H1 (cell line): ENCODE results near the gene ACAP3. TPM values are rescaled to one million over a fixed set of nuclear protein-coding genes. Genes with fewer than 3 reads are reported as not detected.

ENCODE experiments used
- CTCF ChIA-PET: fragments of 300-600 bp; sonication (Branson Sonifier 250); formaldehyde crosslinking; loops from one replicate; lab custom pipeline; 2021; ENCODE audit not compliant: partially characterized antibody; lab: Charles Lee
- POLR2A ChIA-PET: fragments of 300-600 bp; sonication (Branson Sonifier 250); formaldehyde crosslinking; loops from one replicate; lab custom pipeline; 2021; ENCODE audit warnings: inconsistent platforms; ENCODE audit not compliant: partially characterized antibody; lab: Charles Lee
- DNase-seq, 2 experiments: peaks; one replicate each; pipeline versions ENCODE4 v3.0.0 to v3.0.0-alpha.2; 2010 to 2022; ENCODE audit warnings: low spot score in 2 of 2, low read depth in 1 of 2, mixed read lengths in 1 of 2
- FAIRE-seq: peaks from 2 replicates; lab custom pipeline; 2011; peaks lifted over from hg19 to GRCh38; lab: Jason Lieb, UNC
- H2AFZ ChIP-seq: 2 replicates; pipeline ENCODE4 v1.8.1; 2012; ENCODE audit warnings: low read length, inconsistent platforms
- H2AK5ac ChIP-seq: 2 replicates; pipeline ENCODE4 v1.6.1; 2013; ENCODE audit warnings: low read depth, low read length
- H2BK120ac ChIP-seq: replicated peaks from 2 replicates; pipeline ENCODE3; 2013; ENCODE audit warnings: low read depth, low read length, inconsistent platforms
- H2BK12ac ChIP-seq: 2 replicates; pipeline ENCODE4 v1.6.1; 2013; ENCODE audit warnings: low read depth, low read length
- H2BK15ac ChIP-seq: 2 replicates; pipeline ENCODE4 v1.6.1; 2013; ENCODE audit warnings: low read length
- H2BK20ac ChIP-seq: 2 replicates; pipeline ENCODE4 v1.6.1; 2013; ENCODE audit warnings: low read length
- H2BK5ac ChIP-seq: 2 replicates; pipeline ENCODE4 v1.6.1; 2013; ENCODE audit warnings: low read depth, low read length
- H3K14ac ChIP-seq: 2 replicates; pipeline ENCODE4 v1.6.1; 2013; ENCODE audit warnings: inconsistent platforms; ENCODE audit not compliant: insufficient read length
- H3K18ac ChIP-seq: 2 replicates; pipeline ENCODE4 v1.6.1; 2013; ENCODE audit warnings: low read length; ENCODE audit errors: extremely low read depth
- H3K23ac ChIP-seq: 2 replicates; pipeline ENCODE4 v1.6.1; 2013; ENCODE audit warnings: inconsistent platforms; ENCODE audit not compliant: insufficient read length
- H3K23me2 ChIP-seq: 2 replicates; pipeline ENCODE4 v1.6.1; 2013; ENCODE audit warnings: low read depth, low read length
- H3K27ac ChIP-seq: 2 replicates; pipeline ENCODE4 v1.6.1; 2011; ENCODE audit warnings: low read depth, low read length, inconsistent platforms
- H3K27me3 ChIP-seq, 4 experiments: replicated peaks in 1 of 4; 1 replicate in 1 of 4; 2 replicates in 3 of 4; pipeline versions ENCODE4 v1.6.1 to v1.8.1; 2011 to 2013; ENCODE audit warnings: low read length in 3 of 4, mild to moderate bottlenecking in 3 of 4, inconsistent platforms in 2 of 4, mixed read lengths in 2 of 4, moderate library complexity in 1 of 4; ENCODE audit not compliant: control insufficient read depth in 3 of 4, insufficient read depth in 3 of 4; ENCODE audit errors: extremely low read depth in 1 of 4
- H3K36me3 ChIP-seq, 4 experiments: 2 replicates each; pipeline versions ENCODE4 v1.6.1 to v1.8.1; 2011 to 2013; ENCODE audit warnings: mild to moderate bottlenecking in 4 of 4, low read length in 3 of 4, moderate library complexity in 2 of 4, control low read depth in 1 of 4, inconsistent platforms in 1 of 4; ENCODE audit not compliant: insufficient read depth in 4 of 4, control insufficient read depth in 2 of 4
- H3K4ac ChIP-seq: replicated peaks from 2 replicates; pipeline ENCODE3; 2013; ENCODE audit warnings: low read length, low read depth, mixed read lengths, inconsistent platforms; ENCODE audit not compliant: insufficient read length
- H3K4me1 ChIP-seq, 4 experiments: replicated peaks in 1 of 4; 1 replicate in 1 of 4; 2 replicates in 3 of 4; pipeline versions ENCODE4 v1.6.1 to v1.8.1; 2011 to 2013; ENCODE audit warnings: low read length in 3 of 4, inconsistent platforms in 2 of 4, mixed read lengths in 1 of 4; ENCODE audit not compliant: insufficient read depth in 4 of 4, control insufficient read depth in 3 of 4
- H3K4me2 ChIP-seq, 2 experiments: 2 replicates each; pipeline versions ENCODE4 v1.6.1 to v1.8.1; 2011 to 2013; ENCODE audit warnings: low read depth in 2 of 2, low read length in 2 of 2, control low read depth in 1 of 2, inconsistent platforms in 1 of 2, mild to moderate bottlenecking in 1 of 2; ENCODE audit not compliant: insufficient read depth in 1 of 2
- H3K4me3 ChIP-seq, 4 experiments: fragments of 200-600, 300-600 bp in 1 of 4; sonication (generic), shearing (Covaris generic), sonication (Bioruptor Twin) in 1 of 4; 2 replicates each; pipeline versions ENCODE4 v1.5.1 to v1.8.1; 2011 to 2016; ENCODE audit warnings: low read length in 4 of 4, low read depth in 3 of 4, control low read depth in 2 of 4, inconsistent platforms in 2 of 4, mild to moderate bottlenecking in 2 of 4, mixed read lengths in 1 of 4, moderate library complexity in 1 of 4; ENCODE audit not compliant: insufficient read depth in 2 of 4; ENCODE audit errors: extremely low read depth in 1 of 4
- H3K56ac ChIP-seq: replicated peaks from 2 replicates; pipeline ENCODE3; 2013; ENCODE audit warnings: low read depth, mild to moderate bottlenecking, mixed read lengths, low read length, inconsistent platforms; ENCODE audit not compliant: insufficient read length
- H3K79me1 ChIP-seq: 2 replicates; pipeline ENCODE4 v1.6.1; 2013; ENCODE audit warnings: low read depth, low read length, control low read depth
- H3K79me2 ChIP-seq, 2 experiments: 2 replicates each; pipeline versions ENCODE4 v1.6.1 to v1.8.1; 2012 to 2013; ENCODE audit warnings: low read length in 2 of 2, mild to moderate bottlenecking in 2 of 2, inconsistent platforms in 1 of 2; ENCODE audit not compliant: insufficient read depth in 2 of 2, control insufficient read depth in 1 of 2
- H3K9ac ChIP-seq, 4 experiments: replicated peaks in 1 of 4; 1 replicate in 1 of 4; 2 replicates in 3 of 4; pipeline versions ENCODE4 v1.6.1 to v1.8.1; 2011 to 2013; ENCODE audit warnings: low read depth in 3 of 4, low read length in 3 of 4, control low read depth in 2 of 4, mild to moderate bottlenecking in 2 of 4, moderate library complexity in 2 of 4, inconsistent platforms in 1 of 4; ENCODE audit errors: extremely low read depth in 1 of 4
- H3K9me3 ChIP-seq, 2 experiments: 2 replicates each; pipeline versions ENCODE4 v1.6.1 to v1.8.1; 2012 to 2013; ENCODE audit warnings: mild to moderate bottlenecking in 2 of 2, moderate library complexity in 2 of 2, control low read depth in 1 of 2, inconsistent platforms in 1 of 2, low read depth in 1 of 2, low read length in 1 of 2, mixed read lengths in 1 of 2; ENCODE audit not compliant: insufficient read depth in 2 of 2
- H4K20me1 ChIP-seq, 2 experiments: replicated peaks in 1 of 2; 2 replicates each; pipeline versions ENCODE3 to v1.8.1; 2011 to 2013; ENCODE audit warnings: inconsistent platforms in 2 of 2, low read length in 2 of 2, mild to moderate bottlenecking in 1 of 2; ENCODE audit not compliant: insufficient read depth in 2 of 2, control insufficient read depth in 1 of 2
- H4K5ac ChIP-seq: 2 replicates; pipeline ENCODE4 v1.6.1; 2013; ENCODE audit warnings: low read length, low read depth, mixed read lengths, inconsistent platforms; ENCODE audit not compliant: insufficient read length
- H4K8ac ChIP-seq: 2 replicates; pipeline ENCODE4 v1.8.0; 2013; ENCODE audit warnings: mild to moderate bottlenecking, moderate library complexity, low read length, inconsistent platforms; ENCODE audit not compliant: insufficient read depth; ENCODE audit errors: extremely low read depth
- H4K91ac ChIP-seq: replicated peaks from 2 replicates; pipeline ENCODE3; 2013; ENCODE audit warnings: low read length, mixed read lengths, inconsistent platforms; ENCODE audit not compliant: insufficient read length
- CBX5 ChIP-seq: fragments of 300-800, 300-1000 bp; sonication (generic); IDR thresholded peaks from 2 replicates; pipeline ENCODE4 v1.7.1; 2016; ENCODE audit warnings: antibody characterized with exemption, low read length, low read depth
- GABPA ChIP-seq: IDR thresholded peaks from 2 replicates; pipeline ENCODE4 v1.6.1; 2011; ENCODE audit warnings: mild to moderate bottlenecking, low read length, moderate library complexity, borderline replicate concordance; ENCODE audit not compliant: insufficient read depth
- KDM1A ChIP-seq: fragments of 200-600, 300-600 bp; sonication (generic); IDR thresholded peaks from 2 replicates; pipeline ENCODE4 v1.7.1; 2016; ENCODE audit warnings: mild to moderate bottlenecking, low read length, borderline replicate concordance
- KDM5A ChIP-seq: fragments of 200-600 bp; IDR thresholded peaks from 2 replicates; pipeline ENCODE4 v1.7.1; 2012; ENCODE audit warnings: mild to moderate bottlenecking, low read length, inconsistent platforms, mixed read lengths
- MAFK ChIP-seq: IDR thresholded peaks from 2 replicates; pipeline ENCODE4 v1.6.1; 2012; ENCODE audit warnings: low read depth, mild to moderate bottlenecking, improper control_type of control experiment, low read length
- SRF ChIP-seq: IDR thresholded peaks from 2 replicates; pipeline ENCODE4 v1.6.1; 2011; ENCODE audit warnings: mild to moderate bottlenecking, low read depth, low read length, moderate library complexity
- TAF7 ChIP-seq: optimal IDR thresholded peaks from 2 replicates; pipeline ENCODE3; 2011; ENCODE audit warnings: low read depth, mild to moderate bottlenecking, inconsistent platforms, low read length, moderate library complexity, borderline replicate concordance
- WGBS, 2 experiments: shearing (Covaris generic) in 1 of 2; methylation state at CpG; one replicate each; pipeline versions ENCODE4 v1.1.6 to v1.1.7; 2013 to 2015; ENCODE audit warnings: low lambda C conversion rate in 2 of 2, mixed read lengths in 2 of 2, inconsistent platforms in 1 of 2, low coverage in 1 of 2, missing lambda C conversion rate in 1 of 2; ENCODE audit not compliant: insufficient replicate concordance in 2 of 2, insufficient coverage in 1 of 2, insufficient read length in 1 of 2; ENCODE audit errors: extremely low coverage in 1 of 2, missing lambda C conversion rate in 1 of 2; 5-methylcytosine and 5-hydroxymethylcytosine counted together
- polyA plus RNA-seq, 7 experiments: library from polyadenylated mRNA; depleted of rRNA in 3 of 7; stranded (reverse) in 5 of 7; unstranded in 2 of 7; fragments of >200 nt in 5 of 7; fragments of 200-250 nt in 2 of 7; gene quantifications; 1 replicate in 5 of 7; 2 replicates in 1 of 7; 4 replicates in 1 of 7; pipeline versions ENCODE4 v1.2.1 to v1.2.3, GENCODE V29; 2011 to 2013; ENCODE audit warnings: missing spikeins in 2 of 7, mixed read lengths in 2 of 7
- total RNA-seq: library from RNA; stranded (reverse); fragmentation: NEBNext Ultra II Directional; extraction: Animal tissue kit (Norgen Biotek cat#: 25700); gene quantifications from 2 replicates; pipeline ENCODE4 v1.2.1, GENCODE V29; 2021

ACAP3 gene
- total and polyA plus RNA-seq, 2 of the 8 experiments (the other 6 are each of a cell fraction or from before 2014, with no cell fraction given): 14.8 to 28.3 TPM

GRCh38 chr1:1243807-1244191, 63.9 kb downstream of the ACAP3 start:
- Histone ChIP-seq H3K4ac (no peak overlapping the region), H3K18ac (no peak overlapping the region), H2BK5ac (no peak overlapping the region), H4K5ac (no peak overlapping the region), H2BK120ac (no peak overlapping the region), H3K27me3 (peaks cover 2 to 19% (median 11%) of the 10 kb centered on the region in 4 experiments; a peak in 6 of 7 replicates), H2AFZ (no peak overlapping the region), H3K56ac (no peak overlapping the region), H4K91ac (no peak overlapping the region), H3K79me1 (no peaks in the 10 kb centered on the region), H3K9ac (no peak overlapping the region), H3K14ac (no peak overlapping the region), H3K79me2 (no peaks in the 10 kb centered on the region; a peak in 1 of 4 replicates), H3K4me3 (no peak overlapping the region), H3K36me3 (no peaks in the 10 kb centered on the region), H2BK20ac (no peak overlapping the region), H3K27ac (no peak overlapping the region), H3K4me1 (peaks cover 0 to 10% (median 1%) of the 10 kb centered on the region in 4 experiments; a peak in 5 of 7 replicates), H2AK5ac (no peak overlapping the region), H4K20me1 (peaks cover 4 to 9% of the 10 kb centered on the region in 2 experiments), H4K8ac (peak overlapping the region; percentile 25; the same call in 1 of the 2 replicates), H3K9me3 (no peaks in the 10 kb centered on the region), H2BK15ac (no peak overlapping the region), H3K23me2 (no peaks in the 10 kb centered on the region; the same call in 1 of the 2 replicates), H2BK12ac (no peak overlapping the region), H3K4me2 (no peak overlapping the region), H3K23ac (no peak overlapping the region)
- no peak for DNase-seq
- ChIA-PET CTCF (interaction anchor here (0.8 to 1.1 kb wide), 3 partner anchors 9 to 122 kb away, joined by 3 to 5 read pairs (median 3); no protein-coding TSS in a partner anchor), POLR2A (interaction anchor here (0.8 kb wide), 1 partner anchor 212 kb away, joined by 3 read pairs; no protein-coding TSS in a partner anchor)
- WGBS, 2 experiments: 91% methylated on average over 17 of the region's 23 CpGs; no CpG with 5 or more reads in 1 of the 2 experiments
- no peak for FAIRE-seq
- TF ChIP-seq TAF7 (no peak), KDM1A (no peak), SRF (no peak), MAFK (no peak), CBX5 (no peak), KDM5A (no peak), GABPA (no peak)
